Astrocyte (in vitro differentiated cells and primary cell): Measurements from ENCODE around the gene KIF14. TPM values are rescaled to one million over a fixed set of nuclear protein-coding genes. Genes with fewer than 3 reads are reported as not detected.

Experiments used
- DNase-seq: peaks from one replicate; pipeline ENCODE4 v3.0.0-alpha.2; 2010; ENCODE audit warnings: low read depth
- FAIRE-seq: peaks from 2 replicates; lab custom pipeline; 2011; peaks lifted over from hg19 to GRCh38; lab: Jason Lieb, UNC
- H2AFZ ChIP-seq: 2 replicates; pipeline ENCODE4 v1.6.0; 2012; ENCODE audit warnings: low read depth, low read length, inconsistent platforms
- H3K27ac ChIP-seq: 2 replicates; pipeline ENCODE4 v1.5.1; 2011; ENCODE audit warnings: low read depth, low read length, inconsistent platforms
- H3K27me3 ChIP-seq: 2 replicates; pipeline ENCODE4 v1.6.0; 2011; ENCODE audit warnings: low read length, inconsistent platforms; ENCODE audit not compliant: insufficient read depth
- H3K36me3 ChIP-seq: 2 replicates; pipeline ENCODE4 v1.5.1; 2011; ENCODE audit warnings: low read length, inconsistent platforms; ENCODE audit not compliant: insufficient read depth
- H3K4me1 ChIP-seq: 2 replicates; pipeline ENCODE4 v1.5.1; 2011; ENCODE audit warnings: low read length, inconsistent platforms; ENCODE audit not compliant: insufficient read depth
- H3K4me2 ChIP-seq: 2 replicates; pipeline ENCODE4 v1.6.0; 2012; ENCODE audit warnings: low read length, inconsistent platforms
- H3K4me3 ChIP-seq: 2 replicates; pipeline ENCODE4 v1.5.1; 2011; ENCODE audit warnings: low read depth, mild to moderate bottlenecking, low read length, inconsistent platforms; ENCODE audit not compliant: insufficient read depth
- H3K79me2 ChIP-seq: 2 replicates; pipeline ENCODE4 v1.6.0; 2012; ENCODE audit warnings: mild to moderate bottlenecking, low read length, inconsistent platforms; ENCODE audit not compliant: insufficient read depth
- H3K9ac ChIP-seq: 2 replicates; pipeline ENCODE4 v1.6.0; 2012; ENCODE audit warnings: mild to moderate bottlenecking, low read length, inconsistent platforms
- H3K9me3 ChIP-seq: 2 replicates; pipeline ENCODE4 v1.5.1; 2012; ENCODE audit warnings: low read depth, mild to moderate bottlenecking, low read length, inconsistent platforms; ENCODE audit not compliant: insufficient read depth
- H4K20me1 ChIP-seq: 2 replicates; pipeline ENCODE4 v1.6.0; 2012; ENCODE audit warnings: low read length, inconsistent platforms; ENCODE audit not compliant: insufficient read depth
- H3K27ac Mint-ChIP-seq: one replicate; pipeline ENCODE4 v1.8.0; 2021; ENCODE audit warnings: mild to moderate bottlenecking, mixed read lengths; ENCODE audit not compliant: unreplicated experiment
- H3K27me3 Mint-ChIP-seq: one replicate; pipeline ENCODE4 v1.8.0; 2021; ENCODE audit warnings: low read depth, mixed read lengths; ENCODE audit not compliant: unreplicated experiment
- H3K36me3 Mint-ChIP-seq: one replicate; pipeline ENCODE4 v1.8.0; 2021; ENCODE audit warnings: low read depth, mixed read lengths; ENCODE audit not compliant: unreplicated experiment
- H3K4me1 Mint-ChIP-seq: one replicate; pipeline ENCODE4 v1.8.0; 2021; ENCODE audit warnings: low read depth, mixed read lengths; ENCODE audit not compliant: unreplicated experiment
- H3K4me3 Mint-ChIP-seq: one replicate; pipeline ENCODE4 v1.8.0; 2021; ENCODE audit warnings: mild to moderate bottlenecking, moderate library complexity, mixed read lengths; ENCODE audit not compliant: unreplicated experiment
- H3K9me3 Mint-ChIP-seq: one replicate; pipeline ENCODE4 v1.8.0; 2021; ENCODE audit warnings: mild to moderate bottlenecking, mixed read lengths; ENCODE audit not compliant: unreplicated experiment
- EZH2 ChIP-seq: IDR thresholded peaks from 2 replicates; pipeline ENCODE4 v1.6.1; 2012; ENCODE audit warnings: mild to moderate bottlenecking, low read length, inconsistent platforms; ENCODE audit not compliant: insufficient read depth
- total RNA-seq: library from RNA; stranded (reverse); gene quantifications from 2 replicates; pipeline ENCODE4 v1.2.1, GENCODE V29; 2021
- TF ChIP-seq, protein P1 (sequence below): IDR thresholded peaks from 2 replicates; pipeline ENCODE4 v1.5.1; 2011; ENCODE audit warnings: low read depth, mild to moderate bottlenecking, inconsistent platforms, low read length, moderate library complexity; ENCODE audit not compliant: insufficient read depth

The KIF14 gene
- total RNA-seq, 1 donor from 2014 or later = 2.1 TPM

- H3K9ac ChIP-seq = no peak overlapping the region
- no peaks in the 10 kb centered on the region for H3K79me2 ChIP-seq
- Mint-ChIP-seq H3K27me3 (peaks cover 15% of the 10 kb centered on the region), H3K27ac (no peak overlapping the region), H3K4me1 (peaks cover 2% of the 10 kb centered on the region), H3K9me3 (no peaks in the 10 kb centered on the region), H3K4me3 (no peak overlapping the region), H3K36me3 (no peaks in the 10 kb centered on the region)
- no peak overlapping the region for H3K4me2 ChIP-seq
- H3K4me1 ChIP-seq = no peaks in the 10 kb centered on the region
- no peak for DNase-seq
- no peaks in the 10 kb centered on the region for H3K36me3 ChIP-seq
- no peak for FAIRE-seq
- H2AFZ ChIP-seq = no peak overlapping the region
- H4K20me1 ChIP-seq = no peaks in the 10 kb centered on the region
- H3K27ac ChIP-seq = no peak overlapping the region
- H3K9me3 ChIP-seq = no peaks in the 10 kb centered on the region
- no peaks in the 10 kb centered on the region for H3K27me3 ChIP-seq
- no peak for TF ChIP-seq EZH2
- TF ChIP-seq, protein P1, sequence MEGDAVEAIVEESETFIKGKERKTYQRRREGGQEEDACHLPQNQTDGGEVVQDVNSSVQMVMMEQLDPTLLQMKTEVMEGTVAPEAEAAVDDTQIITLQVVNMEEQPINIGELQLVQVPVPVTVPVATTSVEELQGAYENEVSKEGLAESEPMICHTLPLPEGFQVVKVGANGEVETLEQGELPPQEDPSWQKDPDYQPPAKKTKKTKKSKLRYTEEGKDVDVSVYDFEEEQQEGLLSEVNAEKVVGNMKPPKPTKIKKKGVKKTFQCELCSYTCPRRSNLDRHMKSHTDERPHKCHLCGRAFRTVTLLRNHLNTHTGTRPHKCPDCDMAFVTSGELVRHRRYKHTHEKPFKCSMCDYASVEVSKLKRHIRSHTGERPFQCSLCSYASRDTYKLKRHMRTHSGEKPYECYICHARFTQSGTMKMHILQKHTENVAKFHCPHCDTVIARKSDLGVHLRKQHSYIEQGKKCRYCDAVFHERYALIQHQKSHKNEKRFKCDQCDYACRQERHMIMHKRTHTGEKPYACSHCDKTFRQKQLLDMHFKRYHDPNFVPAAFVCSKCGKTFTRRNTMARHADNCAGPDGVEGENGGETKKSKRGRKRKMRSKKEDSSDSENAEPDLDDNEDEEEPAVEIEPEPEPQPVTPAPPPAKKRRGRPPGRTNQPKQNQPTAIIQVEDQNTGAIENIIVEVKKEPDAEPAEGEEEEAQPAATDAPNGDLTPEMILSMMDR = no peak
- no peak overlapping the region for H3K4me3 ChIP-seq
These were observed 115.3 kb downstream of the KIF14 start for GRCh38 chr1:200505257-200505656.

Other genes with a start within 250 kb of the KIF14 start
- gene ZNF281, start 210.7 kb downstream of the KIF14 start, total RNA-seq = 36.2 and 39.3 TPM in 2 replicates
- gene DDX59, start 49.2 kb upstream of the KIF14 start, total RNA-seq = 12.6 and 13.2 TPM in 2 replicates
- 45.6 and 49.4 TPM in 2 replicates for gene CAMSAP2, start 118.1 kb upstream of the KIF14 start, total RNA-seq